ENCODE data around the gene ATP8A2.

Gene ATP8A2

GRCh38 chr13:25447396-25447795 lies 75.6 kb downstream of the ATP8A2 start:
- H3K36me3 ChIP-seq (ENCODE audit: control insufficient read depth in 5 of 5, insufficient read depth in 5 of 5, low read length in 5 of 5) = no peaks in the 10 kb centered on the region
- peaks cover 0 to 8% (median 7%) of the 10 kb centered on the region in 5 donors for H3K9me3 ChIP-seq (ENCODE audit: control insufficient read depth in 5 of 5, low read length in 5 of 5)
- peaks cover 0 to 4% (median 4%) of the 10 kb centered on the region in 5 donors for H3K27me3 ChIP-seq (ENCODE audit: control insufficient read depth in 5 of 5, insufficient read depth in 4 of 5, low read length in 5 of 5)
- no peaks in the 10 kb centered on the region for H3K4me1 ChIP-seq (ENCODE audit: control insufficient read depth in 5 of 5, insufficient read depth in 5 of 5, low read length in 5 of 5)
- no peak overlapping the region for H3K9ac ChIP-seq (ENCODE audit: low read length in 5 of 5)
- no peak overlapping the region for H3K27ac ChIP-seq (ENCODE audit: low read depth, low read length)
- no peak overlapping the region for H3K4me3 ChIP-seq (ENCODE audit: low read depth in 1 of 5, low read length in 5 of 5)

DNA sequence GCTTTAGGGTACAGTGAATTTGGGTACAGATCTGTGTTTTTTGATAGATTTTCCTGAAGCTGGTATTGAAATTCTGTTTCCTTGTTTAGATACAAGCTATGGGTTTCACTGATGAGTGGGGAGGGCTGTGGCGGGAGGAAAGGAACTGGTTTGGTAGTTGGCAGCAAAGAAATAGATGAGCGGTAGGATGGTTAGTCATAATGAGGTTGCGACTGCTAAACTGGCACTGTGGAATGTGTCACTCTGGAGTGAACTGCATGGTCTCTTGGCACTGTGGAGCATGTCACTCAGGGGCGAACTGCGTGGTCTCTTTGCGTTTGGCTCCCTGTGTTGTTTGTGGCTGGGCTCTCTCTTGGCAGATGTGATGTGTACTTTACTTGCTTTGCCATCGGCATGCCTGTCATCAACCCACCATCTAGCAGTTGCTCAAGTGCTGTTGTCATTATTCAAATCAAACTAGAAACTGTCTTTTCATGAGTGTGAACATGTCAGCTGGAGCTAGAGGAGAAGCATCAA lies 82.1 kb downstream of the ATP8A2 start:
- Histone ChIP-seq H3K9me3 (ENCODE audit: control insufficient read depth in 5 of 5, low read length in 5 of 5) (no peaks in the 10 kb centered on the region), H3K9ac (ENCODE audit: low read length in 5 of 5) (no peak overlapping the region), H3K27ac (ENCODE audit: low read depth, low read length) (no peak overlapping the region), H3K36me3 (ENCODE audit: control insufficient read depth in 5 of 5, insufficient read depth in 5 of 5, low read length in 5 of 5) (no peaks in the 10 kb centered on the region), H3K4me1 (ENCODE audit: control insufficient read depth in 5 of 5, insufficient read depth in 5 of 5, low read length in 5 of 5) (no peaks in the 10 kb centered on the region), H3K27me3 (ENCODE audit: control insufficient read depth in 5 of 5, insufficient read depth in 4 of 5, low read length in 5 of 5) (peaks cover 0 to 2% (median 0%) of the 10 kb centered on the region in 5 donors), H3K4me3 (ENCODE audit: low read depth in 1 of 5, low read length in 5 of 5) (no peak overlapping the region)

DNA sequence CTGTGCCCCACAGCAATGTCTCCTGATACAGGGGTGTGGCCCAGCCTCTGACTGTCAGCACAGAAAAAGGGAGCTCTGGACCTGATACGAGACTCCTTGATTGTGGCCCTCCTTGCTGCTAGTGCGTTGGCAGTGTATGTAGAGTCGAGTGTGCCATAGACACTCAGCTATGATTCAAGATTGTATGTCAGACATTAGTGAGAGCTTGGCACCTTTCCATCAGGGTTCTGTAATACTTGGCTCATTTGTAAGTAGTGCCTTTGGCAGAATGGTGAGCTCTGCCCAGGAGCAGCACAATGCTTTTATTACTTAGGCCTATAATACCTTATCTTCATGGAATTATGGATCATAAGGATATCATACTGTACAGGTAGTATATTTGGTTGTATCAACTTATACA lies 83.4 kb downstream of the ATP8A2 start:
- H3K27ac ChIP-seq (ENCODE audit: low read depth, low read length) = no peak overlapping the region
- no peak overlapping the region for H3K4me3 ChIP-seq (ENCODE audit: low read depth in 1 of 5, low read length in 5 of 5)
- peaks cover 0 to 3% (median 0%) of the 10 kb centered on the region in 5 donors for H3K27me3 ChIP-seq (ENCODE audit: control insufficient read depth in 5 of 5, insufficient read depth in 4 of 5, low read length in 5 of 5)
- H3K4me1 ChIP-seq (ENCODE audit: control insufficient read depth in 5 of 5, insufficient read depth in 5 of 5, low read length in 5 of 5) = no peaks in the 10 kb centered on the region
- H3K36me3 ChIP-seq (ENCODE audit: control insufficient read depth in 5 of 5, insufficient read depth in 5 of 5, low read length in 5 of 5) = no peaks in the 10 kb centered on the region
- H3K9me3 ChIP-seq (ENCODE audit: control insufficient read depth in 5 of 5, low read length in 5 of 5) = no peaks in the 10 kb centered on the region
- H3K9ac ChIP-seq (ENCODE audit: low read length in 5 of 5) = no peak overlapping the region

DNA sequence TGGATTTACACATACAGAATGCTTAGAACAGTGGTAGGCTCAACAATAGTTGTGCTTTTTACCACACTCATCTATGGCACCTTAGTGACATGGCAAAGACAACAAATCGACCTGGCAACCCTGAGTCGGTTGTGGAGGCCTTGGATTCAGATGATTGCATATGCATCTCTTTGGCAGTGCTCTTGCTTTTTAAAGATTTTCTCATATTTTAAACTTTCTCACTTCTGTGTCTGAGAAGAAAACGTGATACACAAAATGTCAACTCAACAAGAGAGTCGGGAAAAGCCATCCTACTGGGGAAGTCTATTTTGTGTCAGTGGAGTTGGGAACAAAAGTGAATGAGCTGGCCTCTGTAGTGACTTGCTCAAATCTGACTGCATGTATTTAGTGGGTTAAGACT lies 85.8 kb downstream of the ATP8A2 start:
- Histone ChIP-seq H3K4me3 (ENCODE audit: low read depth in 1 of 5, low read length in 5 of 5) (no peak overlapping the region), H3K27me3 (ENCODE audit: control insufficient read depth in 5 of 5, insufficient read depth in 4 of 5, low read length in 5 of 5) (peaks cover 0 to 3% (median 0%) of the 10 kb centered on the region in 5 donors), H3K36me3 (ENCODE audit: control insufficient read depth in 5 of 5, insufficient read depth in 5 of 5, low read length in 5 of 5) (no peaks in the 10 kb centered on the region), H3K4me1 (ENCODE audit: control insufficient read depth in 5 of 5, insufficient read depth in 5 of 5, low read length in 5 of 5) (no peaks in the 10 kb centered on the region), H3K27ac (ENCODE audit: low read depth, low read length) (no peak overlapping the region), H3K9ac (ENCODE audit: low read length in 5 of 5) (no peak overlapping the region), H3K9me3 (ENCODE audit: control insufficient read depth in 5 of 5, low read length in 5 of 5) (no peaks in the 10 kb centered on the region)

DNA sequence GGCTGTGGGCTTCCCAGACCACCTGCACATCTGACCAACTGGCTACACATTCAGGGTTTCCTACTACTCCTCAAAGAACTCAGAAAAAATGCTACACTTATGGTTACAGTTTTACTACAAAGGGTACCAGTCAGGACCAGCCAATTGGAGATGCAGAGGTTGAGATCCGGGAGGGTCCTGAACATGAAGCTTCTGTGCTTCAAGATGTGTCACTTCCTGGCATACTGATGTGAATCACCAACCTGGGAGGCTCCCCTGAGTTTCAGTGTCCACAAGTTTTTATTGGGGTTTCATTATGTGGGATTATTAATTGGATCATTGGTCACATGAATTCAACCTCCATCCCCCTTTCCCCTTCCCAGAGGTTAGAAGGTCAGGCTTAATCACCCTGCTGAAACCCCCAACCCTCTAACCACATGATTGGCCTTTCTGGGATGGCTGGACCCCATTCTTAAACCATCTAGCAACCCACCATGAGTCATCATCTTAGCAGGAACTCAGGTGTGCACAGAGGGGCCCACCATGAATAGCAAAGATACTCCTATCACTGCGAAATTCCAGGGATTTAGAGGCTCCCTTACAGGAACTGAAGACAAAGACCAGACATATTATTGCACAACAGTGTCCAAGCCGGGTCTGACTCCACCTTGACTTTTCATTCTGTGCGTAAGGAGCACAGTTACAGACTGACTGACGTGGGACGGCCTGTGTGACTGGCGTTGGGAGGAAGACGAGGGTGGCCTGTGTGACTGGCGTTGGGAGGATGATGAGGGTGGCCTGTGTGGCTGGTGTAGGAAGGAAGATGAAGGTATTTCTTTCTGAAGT lies 90.7 kb downstream of the ATP8A2 start:
- H3K9me3 ChIP-seq (ENCODE audit: control insufficient read depth in 5 of 5, low read length in 5 of 5) = no peaks in the 10 kb centered on the region
- no peak overlapping the region for H3K4me3 ChIP-seq (ENCODE audit: low read depth in 1 of 5, low read length in 5 of 5)
- H3K27ac ChIP-seq (ENCODE audit: low read depth, low read length) = no peak overlapping the region
- no peaks in the 10 kb centered on the region for H3K4me1 ChIP-seq (ENCODE audit: control insufficient read depth in 5 of 5, insufficient read depth in 5 of 5, low read length in 5 of 5)
- no peaks in the 10 kb centered on the region for H3K36me3 ChIP-seq (ENCODE audit: control insufficient read depth in 5 of 5, insufficient read depth in 5 of 5, low read length in 5 of 5)
- peaks cover 0 to 7% (median 3%) of the 10 kb centered on the region in 5 donors for H3K27me3 ChIP-seq (ENCODE audit: control insufficient read depth in 5 of 5, insufficient read depth in 4 of 5, low read length in 5 of 5)
- H3K9ac ChIP-seq (ENCODE audit: low read length in 5 of 5) = no peak overlapping the region

- no peaks in the 10 kb centered on the region for H3K4me1 ChIP-seq (ENCODE audit: control insufficient read depth in 5 of 5, insufficient read depth in 5 of 5, low read length in 5 of 5)
- H3K36me3 ChIP-seq (ENCODE audit: control insufficient read depth in 5 of 5, insufficient read depth in 5 of 5, low read length in 5 of 5) = no peaks in the 10 kb centered on the region
- no peak overlapping the region for H3K27ac ChIP-seq (ENCODE audit: low read depth, low read length)
- peaks cover 5 to 12% (median 9%) of the 10 kb centered on the region in 5 donors for H3K27me3 ChIP-seq (ENCODE audit: control insufficient read depth in 5 of 5, insufficient read depth in 4 of 5, low read length in 5 of 5)
- no peak overlapping the region for H3K9ac ChIP-seq (ENCODE audit: low read length in 5 of 5)
- H3K9me3 ChIP-seq (ENCODE audit: control insufficient read depth in 5 of 5, low read length in 5 of 5) = no peaks in the 10 kb centered on the region
- no peak overlapping the region for H3K4me3 ChIP-seq (ENCODE audit: low read depth in 1 of 5, low read length in 5 of 5)
These were observed 91.7 kb downstream of the ATP8A2 start for GRCh38 chr13:25463496-25463895.

- Histone ChIP-seq H3K9me3 (ENCODE audit: control insufficient read depth in 5 of 5, low read length in 5 of 5) (no peaks in the 10 kb centered on the region), H3K27me3 (ENCODE audit: control insufficient read depth in 5 of 5, insufficient read depth in 4 of 5, low read length in 5 of 5) (peaks cover 16 to 21% (median 21%) of the 10 kb centered on the region in 5 donors), H3K4me1 (ENCODE audit: control insufficient read depth in 5 of 5, insufficient read depth in 5 of 5, low read length in 5 of 5) (peaks cover 0 to 3% (median 0%) of the 10 kb centered on the region in 5 donors), H3K36me3 (ENCODE audit: control insufficient read depth in 5 of 5, insufficient read depth in 5 of 5, low read length in 5 of 5) (no peaks in the 10 kb centered on the region), H3K9ac (ENCODE audit: low read length in 5 of 5) (no peak overlapping the region), H3K27ac (ENCODE audit: low read depth, low read length) (no peak overlapping the region), H3K4me3 (ENCODE audit: low read depth in 1 of 5, low read length in 5 of 5) (no peak overlapping the region)
These were observed 95.1 kb downstream of the ATP8A2 start for GRCh38 chr13:25466880-25467279.

DNA sequence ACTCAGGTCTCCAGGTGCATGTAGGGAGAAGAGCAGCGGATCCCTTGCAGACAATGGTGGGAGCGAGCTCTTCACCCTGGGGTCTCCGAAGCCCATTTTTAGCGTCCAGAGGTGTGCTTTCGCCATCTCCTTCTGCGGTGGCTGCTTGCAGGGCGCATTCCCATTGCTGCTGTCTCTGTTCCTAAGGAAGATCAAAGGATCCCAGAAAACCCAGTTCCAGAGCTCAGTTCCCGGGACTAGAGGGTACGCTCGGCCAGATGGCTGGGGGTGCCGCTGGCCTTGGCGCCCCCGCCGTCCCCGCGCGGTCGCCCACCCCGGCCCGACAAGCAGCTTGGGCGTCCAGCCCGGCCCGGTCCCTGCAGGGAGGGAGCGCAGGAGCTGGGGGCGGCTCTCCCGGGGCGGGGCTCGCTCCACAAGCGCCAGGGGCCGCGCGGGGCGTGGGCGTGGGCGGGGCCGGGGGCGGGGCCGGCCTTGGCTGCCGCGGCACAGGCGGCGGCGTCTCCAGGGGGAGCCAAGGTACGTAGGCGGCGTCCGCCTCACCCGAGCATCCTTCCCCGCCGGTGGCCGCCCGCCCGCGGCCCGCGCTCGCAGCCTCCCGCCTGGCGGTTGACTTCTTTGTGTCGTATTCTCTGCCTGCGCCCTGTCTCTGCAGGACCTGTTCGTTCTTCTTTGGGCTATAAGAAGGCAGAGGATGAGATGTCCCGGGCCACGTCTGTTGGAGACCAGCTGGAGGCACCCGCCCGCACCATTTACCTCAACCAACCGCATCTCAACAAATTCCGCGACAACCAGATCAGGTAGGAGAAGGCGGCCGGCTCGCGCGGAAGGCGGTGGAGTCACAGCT lies 96.8 kb downstream of the ATP8A2 start:
- H3K9ac ChIP-seq (ENCODE audit: low read length in 5 of 5) = no peak overlapping the region
- no peaks in the 10 kb centered on the region for H3K36me3 ChIP-seq (ENCODE audit: control insufficient read depth in 5 of 5, insufficient read depth in 5 of 5, low read length in 5 of 5)
- no peaks in the 10 kb centered on the region for H3K9me3 ChIP-seq (ENCODE audit: control insufficient read depth in 5 of 5, low read length in 5 of 5)
- H3K27ac ChIP-seq (ENCODE audit: low read depth, low read length) = no peak overlapping the region
- no peak overlapping the region for H3K4me3 ChIP-seq (ENCODE audit: low read depth in 1 of 5, low read length in 5 of 5)
- peaks cover 0 to 3% (median 0%) of the 10 kb centered on the region in 5 donors for H3K4me1 ChIP-seq (ENCODE audit: control insufficient read depth in 5 of 5, insufficient read depth in 5 of 5, low read length in 5 of 5)
- peaks cover 16 to 21% (median 21%) of the 10 kb centered on the region in 5 donors for H3K27me3 ChIP-seq (ENCODE audit: control insufficient read depth in 5 of 5, insufficient read depth in 4 of 5, low read length in 5 of 5)

DNA sequence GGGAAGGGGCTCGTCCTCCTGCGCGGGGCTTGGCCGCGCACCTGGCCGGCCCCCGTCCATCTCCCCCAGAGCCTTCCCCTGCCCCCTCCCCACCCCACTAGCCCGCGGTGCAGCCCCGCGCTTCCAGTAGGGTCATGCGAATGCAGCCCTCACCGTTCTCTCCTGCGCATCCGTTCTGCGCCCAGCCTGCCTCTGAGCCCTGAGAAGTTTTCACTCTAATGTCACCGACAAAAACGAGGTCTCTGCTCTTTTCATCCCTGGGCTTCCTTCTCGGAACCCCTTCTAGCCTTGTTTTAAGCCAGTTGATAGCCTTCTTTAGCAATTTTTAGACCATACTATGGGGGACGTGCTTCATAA lies 97.4 kb downstream of the ATP8A2 start:
- Histone ChIP-seq H3K9me3 (ENCODE audit: control insufficient read depth in 5 of 5, low read length in 5 of 5) (no peaks in the 10 kb centered on the region), H3K27ac (ENCODE audit: low read depth, low read length) (no peak overlapping the region), H3K4me3 (ENCODE audit: low read depth in 1 of 5, low read length in 5 of 5) (no peak overlapping the region), H3K27me3 (ENCODE audit: control insufficient read depth in 5 of 5, insufficient read depth in 4 of 5, low read length in 5 of 5) (peaks cover 16 to 21% (median 21%) of the 10 kb centered on the region in 5 donors), H3K4me1 (ENCODE audit: control insufficient read depth in 5 of 5, insufficient read depth in 5 of 5, low read length in 5 of 5) (peaks cover 0 to 3% (median 0%) of the 10 kb centered on the region in 5 donors), H3K9ac (ENCODE audit: low read length in 5 of 5) (no peak overlapping the region), H3K36me3 (ENCODE audit: control insufficient read depth in 5 of 5, insufficient read depth in 5 of 5, low read length in 5 of 5) (no peaks in the 10 kb centered on the region)

GRCh38 chr13:25473864-25474263 lies 102.1 kb downstream of the ATP8A2 start:
- Histone ChIP-seq H3K27me3 (ENCODE audit: control insufficient read depth in 5 of 5, insufficient read depth in 4 of 5, low read length in 5 of 5) (peaks cover 5 to 14% (median 12%) of the 10 kb centered on the region in 5 donors), H3K9ac (ENCODE audit: low read length in 5 of 5) (no peak overlapping the region), H3K4me1 (ENCODE audit: control insufficient read depth in 5 of 5, insufficient read depth in 5 of 5, low read length in 5 of 5) (peaks cover 0 to under 1% (median 0%) of the 10 kb centered on the region in 5 donors), H3K9me3 (ENCODE audit: control insufficient read depth in 5 of 5, low read length in 5 of 5) (no peaks in the 10 kb centered on the region), H3K27ac (ENCODE audit: low read depth, low read length) (no peak overlapping the region), H3K4me3 (ENCODE audit: low read depth in 1 of 5, low read length in 5 of 5) (no peak overlapping the region), H3K36me3 (ENCODE audit: control insufficient read depth in 5 of 5, insufficient read depth in 5 of 5, low read length in 5 of 5) (no peaks in the 10 kb centered on the region)
